Keratinocyte (primary cell): ENCODE data around the gene AGTPBP1. TPM values are rescaled to one million over a fixed set of nuclear protein-coding genes. Genes with fewer than 3 reads are reported as not detected.

Experiments
- DNase-seq: peaks from one replicate; pipeline ENCODE4 v3.0.0-alpha.2; 2011; ENCODE audit warnings: low read depth, missing footprints, low spot score
- FAIRE-seq: peaks from 2 replicates; lab custom pipeline; 2011; peaks lifted over from hg19 to GRCh38; lab: Jason Lieb, UNC
- H2AFZ ChIP-seq: 2 replicates; pipeline ENCODE4 v1.6.0; 2012; ENCODE audit warnings: low read length, control low read depth, inconsistent platforms; ENCODE audit not compliant: control insufficient read depth
- H3K27ac ChIP-seq: 2 replicates; pipeline ENCODE4 v1.5.1; 2011; ENCODE audit warnings: low read length; ENCODE audit not compliant: control insufficient read depth, insufficient read depth
- H3K27me3 ChIP-seq: 3 replicates; pipeline ENCODE4 v1.6.0; 2011; ENCODE audit warnings: low read length; ENCODE audit not compliant: control insufficient read depth, insufficient read depth; ENCODE audit errors: extremely low read depth
- H3K36me3 ChIP-seq, 2 experiments: 2 replicates in 1 of 2; 3 replicates in 1 of 2; pipeline ENCODE4 v1.5.1; 2011; ENCODE audit warnings: low read length in 2 of 2, mild to moderate bottlenecking in 1 of 2; ENCODE audit not compliant: control insufficient read depth in 2 of 2, insufficient read depth in 2 of 2; ENCODE audit errors: extremely low read depth in 1 of 2
- H3K4me1 ChIP-seq: 3 replicates; pipeline ENCODE4 v1.5.1; 2011; ENCODE audit warnings: low read length; ENCODE audit not compliant: control insufficient read depth, insufficient read depth; ENCODE audit errors: extremely low read depth
- H3K4me2 ChIP-seq: 3 replicates; pipeline ENCODE4 v1.6.0; 2011; ENCODE audit warnings: low read depth, low read length; ENCODE audit not compliant: control insufficient read depth, insufficient read depth; ENCODE audit errors: extremely low read depth
- H3K4me3 ChIP-seq, 3 experiments: fragments of 200-600 bp in 1 of 3; sonication (generic) in 1 of 3; 2 replicates in 2 of 3; 3 replicates in 1 of 3; pipeline ENCODE4 v1.5.1; 2011 to 2016; ENCODE audit warnings: low read length in 3 of 3, mild to moderate bottlenecking in 3 of 3, control low read depth in 2 of 3, inconsistent platforms in 1 of 3, low read depth in 1 of 3, mixed read lengths in 1 of 3, mixed run types in 1 of 3, moderate library complexity in 1 of 3; ENCODE audit not compliant: control insufficient read depth in 2 of 3, insufficient read depth in 2 of 3; ENCODE audit errors: extremely low read depth in 1 of 3
- H3K79me2 ChIP-seq: 2 replicates; pipeline ENCODE4 v1.6.0; 2012; ENCODE audit warnings: low read length; ENCODE audit not compliant: control insufficient read depth, insufficient read depth
- H3K9ac ChIP-seq: 3 replicates; pipeline ENCODE4 v1.6.0; 2011; ENCODE audit warnings: low read length; ENCODE audit not compliant: control insufficient read depth, insufficient read depth; ENCODE audit errors: extremely low read depth
- H3K9me1 ChIP-seq: 3 replicates; pipeline ENCODE4 v1.6.0; 2011; ENCODE audit warnings: low read length; ENCODE audit not compliant: control insufficient read depth, insufficient read depth; ENCODE audit errors: extremely low read depth
- H3K9me3 ChIP-seq: 2 replicates; pipeline ENCODE4 v1.5.1; 2012; ENCODE audit warnings: low read depth, low read length; ENCODE audit not compliant: control insufficient read depth
- H4K20me1 ChIP-seq: 3 replicates; pipeline ENCODE4 v1.6.0; 2011; ENCODE audit warnings: low read length; ENCODE audit not compliant: control insufficient read depth, insufficient read depth; ENCODE audit errors: extremely low read depth
- CTCF ChIP-seq, 3 experiments: IDR thresholded peaks in 1 of 3; conservative IDR thresholded peaks in 1 of 3; optimal IDR thresholded peaks in 1 of 3; 2 replicates in 2 of 3; 3 replicates in 1 of 3; pipeline versions ENCODE3 to v1.5.1; 2011; ENCODE audit warnings: low read length in 3 of 3, mild to moderate bottlenecking in 3 of 3, moderate library complexity in 2 of 3, control low read depth in 1 of 3, inconsistent platforms in 1 of 3; ENCODE audit not compliant: insufficient read depth in 2 of 3; ENCODE audit errors: extremely low read depth in 1 of 3
- EZH2 ChIP-seq: IDR thresholded peaks from one replicate; pipeline ENCODE4 v1.6.1; 2012; ENCODE audit warnings: inconsistent platforms, mild to moderate bottlenecking, low read length, moderate library complexity
- dilution Hi-C: fragments of 300-500 bp; cut with MboI; formaldehyde crosslinking; loops from one replicate; pipeline ENCODE4 v1.7.0; 2020; ENCODE audit warnings: low sequenced_read_pairs; ENCODE audit not compliant: extremely low pct_ligation_motif_present
- polyA plus RNA-seq, 5 experiments: library from polyadenylated mRNA; depleted of rRNA in 3 of 5; stranded (reverse) in 3 of 5; stranded (forward) in 1 of 5; unstranded in 1 of 5; fragments of >200 nt; gene quantifications; 1 replicate in 1 of 5; 2 replicates in 3 of 5; 3 replicates in 1 of 5; pipeline versions ENCODE4 v1.2.1 to v1.2.3, GENCODE V29; 2011 to 2012; ENCODE audit warnings: missing spikeins in 2 of 5, low read depth in 1 of 5, low replicate concordance in 1 of 5

AGTPBP1 gene
- polyA plus RNA-seq, 1 donor (not counting 4 experiments of a cell fraction or from before 2014, with no cell fraction given): 11.1 TPM

GRCh38 chr9:85727500-85727899 lies 14.3 kb downstream of the AGTPBP1 start:
- DNase-seq (no peak), FAIRE-seq (no peak)
- H3K9ac ChIP-seq: no peak overlapping the region
- no peaks in the 10 kb centered on the region for H4K20me1 ChIP-seq
- no peaks in the 10 kb centered on the region for H3K4me1 ChIP-seq
- H3K9me1 ChIP-seq: no peaks in the 10 kb centered on the region
- no peaks in the 10 kb centered on the region for H3K36me3 ChIP-seq
- no peaks in the 10 kb centered on the region for H3K9me3 ChIP-seq
- no peak overlapping the region for H3K4me3 ChIP-seq
- H3K27ac ChIP-seq: no peak overlapping the region
- H3K4me2 ChIP-seq: no peak overlapping the region
- no peak for TF ChIP-seq CTCF (optimal IDR thresholded peaks at IDR 0.05 in 1 of 3, IDR thresholded peaks at IDR 0.05 in 1 of 3, conservative IDR thresholded peaks at IDR 0.05 in 1 of 3; ENCODE audit: extremely low read depth in 1 of 3, insufficient read depth in 2 of 3, low read length in 3 of 3)
- no peak for TF ChIP-seq EZH2
- H3K79me2 ChIP-seq: peaks cover 4% of the 10 kb centered on the region
- dilution Hi-C loops: no loop called here
- no peak overlapping the region for H2AFZ ChIP-seq
- no peaks in the 10 kb centered on the region for H3K27me3 ChIP-seq

- Histone ChIP-seq H3K27me3 (no peaks in the 10 kb centered on the region), H3K9me3 (no peaks in the 10 kb centered on the region), H3K4me3 (no peak overlapping the region), H2AFZ (no peak overlapping the region), H3K27ac (no peak overlapping the region), H3K9me1 (no peaks in the 10 kb centered on the region), H3K4me2 (no peak overlapping the region), H3K36me3 (no peaks in the 10 kb centered on the region), H3K79me2 (peaks cover 4% of the 10 kb centered on the region), H3K9ac (no peak overlapping the region), H3K4me1 (no peaks in the 10 kb centered on the region), H4K20me1 (no peaks in the 10 kb centered on the region)
- FAIRE-seq (no peak), DNase-seq (no peak)
- dilution Hi-C loops: no loop called here
- TF ChIP-seq CTCF (optimal IDR thresholded peaks at IDR 0.05 in 1 of 3, IDR thresholded peaks at IDR 0.05 in 1 of 3, conservative IDR thresholded peaks at IDR 0.05 in 1 of 3; ENCODE audit: extremely low read depth in 1 of 3, insufficient read depth in 2 of 3, low read length in 3 of 3) (no peak), EZH2 (no peak)
Measured at GRCh38 chr9:85726737-85727136, 15.0 kb downstream of the AGTPBP1 start.
